HepG2 (cell line): ENCODE results near the gene RAMAC. TPM values are rescaled to one million over a fixed set of nuclear protein-coding genes. Genes with fewer than 3 reads are reported as not detected.

Experiments used
- CREB1 ChIP-seq, 2 experiments: fragments of 450-650 bp in 1 of 2; IDR thresholded peaks; 2 replicates each; pipeline ENCODE4 v1.6.1; 2016 to 2017; ENCODE audit warnings: control low read depth in 1 of 2, mild to moderate bottlenecking in 1 of 2, missing compliant biosample characterization in 1 of 2, missing genetic modification characterization in 1 of 2
- FOXA3 ChIP-seq: IDR thresholded peaks from 2 replicates; pipeline ENCODE4 v1.6.1; 2016; ENCODE audit warnings: missing genetic modification reagents, missing compliant biosample characterization
- NFYC ChIP-seq: IDR thresholded peaks from 2 replicates; pipeline ENCODE4 v1.6.1; 2016; ENCODE audit warnings: missing genetic modification reagents, missing compliant biosample characterization
- PHF21A ChIP-seq: sonication (generic); formaldehyde crosslinking; IDR thresholded peaks from 2 replicates; pipeline ENCODE4 v1.5.0; 2020; ENCODE audit warnings: mild to moderate bottlenecking, missing genetic modification reagents
- RCOR2 ChIP-seq: IDR thresholded peaks from 2 replicates; pipeline ENCODE4 v1.6.1; 2016; ENCODE audit warnings: missing biosample characterization, missing genetic modification reagents
- SIN3B ChIP-seq: fragments of 150-350 bp; IDR thresholded peaks from 2 replicates; pipeline ENCODE4 v1.6.1; 2014; ENCODE audit warnings: low read length
- TEAD3 ChIP-seq: optimal IDR thresholded peaks from 2 replicates; pipeline ENCODE3; 2016; ENCODE audit warnings: borderline replicate concordance
- TP53 ChIP-seq: sonication (generic); formaldehyde crosslinking; conservative IDR thresholded peaks from 2 replicates; pipeline ENCODE4 v1.4.0; 2020; ENCODE audit warnings: missing genetic modification reagents
- XBP1 ChIP-seq: sonication (generic); formaldehyde crosslinking; IDR thresholded peaks from 2 replicates; pipeline ENCODE4 v1.5.0; 2020; ENCODE audit warnings: missing genetic modification reagents
- ZMYM4 ChIP-seq: sonication (generic); formaldehyde crosslinking; IDR thresholded peaks from 2 replicates; pipeline ENCODE4 v1.8.1; 2023; ENCODE audit warnings: mild to moderate bottlenecking, missing genetic modification reagents
- ZNF564 ChIP-seq: sonication (generic); formaldehyde crosslinking; IDR thresholded peaks from 2 replicates; pipeline ENCODE4 v1.8.1; 2023; ENCODE audit warnings: mild to moderate bottlenecking, missing genetic modification reagents
- ZNF660 ChIP-seq: sonication (generic); formaldehyde crosslinking; IDR thresholded peaks from 2 replicates; pipeline ENCODE4 v1.5.1; 2020; ENCODE audit warnings: mild to moderate bottlenecking, low read depth, missing genetic modification reagents, borderline replicate concordance
- polyA plus RNA-seq, 8 experiments: library from polyadenylated mRNA; depleted of rRNA in 3 of 8; stranded (reverse) in 7 of 8; unstranded in 1 of 8; fragments of >200 nt; fragmentation: Illumina TruSeq in 4 of 8; extraction: Trizol in 4 of 8; gene quantifications; 2 replicates each; pipeline versions ENCODE4 v1.2.1 to v1.2.3, GENCODE V29; 2011 to 2016; ENCODE audit warnings: low read depth in 4 of 8, missing spikeins in 1 of 8, mixed read lengths in 1 of 8; ENCODE audit not compliant: insufficient read depth in 1 of 8
- total RNA-seq, 5 experiments: library from RNA; depleted of rRNA; stranded (reverse); fragments of >200 nt; fragmentation: Illumina TruSeq; extraction: Trizol; gene quantifications; 2 replicates each; pipeline ENCODE4 v1.2.3, GENCODE V29; 2016; ENCODE audit warnings: low read depth in 1 of 5
- TF ChIP-seq, protein P1 (sequence below): sonication (generic); formaldehyde crosslinking; IDR thresholded peaks from one replicate; pipeline ENCODE4 v1.5.1; 2020; ENCODE audit warnings: mild to moderate bottlenecking, missing genetic modification reagents; ENCODE audit errors: not compliant biosample characterization
- TF ChIP-seq, protein P2 (sequence below): sonication (generic); formaldehyde crosslinking; IDR thresholded peaks from 2 replicates; pipeline ENCODE4 v1.4.0; 2020; ENCODE audit warnings: missing genetic modification reagents
- TF ChIP-seq, protein P3 (sequence below): IDR thresholded peaks from 2 replicates; pipeline ENCODE4 v1.6.1; 2016; ENCODE audit warnings: low read depth, borderline replicate concordance
- TF ChIP-seq, protein P4 (sequence below): sonication (generic); formaldehyde crosslinking; IDR thresholded peaks from 2 replicates; pipeline ENCODE4 v1.5.1; 2020; ENCODE audit warnings: mild to moderate bottlenecking, moderate library complexity, missing genetic modification reagents
- TF ChIP-seq, protein P5 (sequence below): sonication (generic); formaldehyde crosslinking; IDR thresholded peaks from 2 replicates; pipeline ENCODE4 v1.5.0; 2020; ENCODE audit warnings: mild to moderate bottlenecking, missing genetic modification reagents, moderate library complexity

Gene RAMAC
- total and polyA plus RNA-seq, 2 of the 13 experiments (the other 11 are each of a cell fraction or from before 2014, with no cell fraction given), result 22.2 to 45.9 TPM

DNA sequence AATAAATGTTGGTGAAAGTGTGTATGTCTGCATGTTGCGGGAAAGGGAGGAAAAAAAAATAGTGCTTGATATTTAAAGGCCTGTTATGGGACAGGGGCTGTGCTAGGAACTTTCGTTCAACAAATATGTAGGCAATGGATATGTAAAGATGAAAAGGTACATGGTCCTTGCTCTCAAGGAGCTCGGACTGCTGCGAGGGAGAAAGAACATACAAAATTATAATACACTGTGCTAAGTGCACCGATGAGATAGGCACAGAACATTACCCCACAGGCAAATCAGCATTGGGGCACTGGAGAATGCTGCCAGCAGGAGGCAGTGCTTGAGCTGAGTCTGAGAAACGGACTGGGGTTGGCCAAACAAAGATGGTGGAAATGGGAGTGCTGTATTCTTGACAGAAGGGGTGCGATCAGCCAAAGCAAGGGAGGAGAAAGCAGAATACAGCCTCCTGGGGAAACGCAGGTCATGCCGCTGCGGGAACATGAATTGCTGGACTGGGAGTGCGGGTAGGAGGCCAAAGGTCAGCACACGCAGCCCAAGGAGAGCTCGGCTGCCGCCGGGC is 24.8 kb downstream of the RAMAC start (continued):
- TF ChIP-seq, protein P1, sequence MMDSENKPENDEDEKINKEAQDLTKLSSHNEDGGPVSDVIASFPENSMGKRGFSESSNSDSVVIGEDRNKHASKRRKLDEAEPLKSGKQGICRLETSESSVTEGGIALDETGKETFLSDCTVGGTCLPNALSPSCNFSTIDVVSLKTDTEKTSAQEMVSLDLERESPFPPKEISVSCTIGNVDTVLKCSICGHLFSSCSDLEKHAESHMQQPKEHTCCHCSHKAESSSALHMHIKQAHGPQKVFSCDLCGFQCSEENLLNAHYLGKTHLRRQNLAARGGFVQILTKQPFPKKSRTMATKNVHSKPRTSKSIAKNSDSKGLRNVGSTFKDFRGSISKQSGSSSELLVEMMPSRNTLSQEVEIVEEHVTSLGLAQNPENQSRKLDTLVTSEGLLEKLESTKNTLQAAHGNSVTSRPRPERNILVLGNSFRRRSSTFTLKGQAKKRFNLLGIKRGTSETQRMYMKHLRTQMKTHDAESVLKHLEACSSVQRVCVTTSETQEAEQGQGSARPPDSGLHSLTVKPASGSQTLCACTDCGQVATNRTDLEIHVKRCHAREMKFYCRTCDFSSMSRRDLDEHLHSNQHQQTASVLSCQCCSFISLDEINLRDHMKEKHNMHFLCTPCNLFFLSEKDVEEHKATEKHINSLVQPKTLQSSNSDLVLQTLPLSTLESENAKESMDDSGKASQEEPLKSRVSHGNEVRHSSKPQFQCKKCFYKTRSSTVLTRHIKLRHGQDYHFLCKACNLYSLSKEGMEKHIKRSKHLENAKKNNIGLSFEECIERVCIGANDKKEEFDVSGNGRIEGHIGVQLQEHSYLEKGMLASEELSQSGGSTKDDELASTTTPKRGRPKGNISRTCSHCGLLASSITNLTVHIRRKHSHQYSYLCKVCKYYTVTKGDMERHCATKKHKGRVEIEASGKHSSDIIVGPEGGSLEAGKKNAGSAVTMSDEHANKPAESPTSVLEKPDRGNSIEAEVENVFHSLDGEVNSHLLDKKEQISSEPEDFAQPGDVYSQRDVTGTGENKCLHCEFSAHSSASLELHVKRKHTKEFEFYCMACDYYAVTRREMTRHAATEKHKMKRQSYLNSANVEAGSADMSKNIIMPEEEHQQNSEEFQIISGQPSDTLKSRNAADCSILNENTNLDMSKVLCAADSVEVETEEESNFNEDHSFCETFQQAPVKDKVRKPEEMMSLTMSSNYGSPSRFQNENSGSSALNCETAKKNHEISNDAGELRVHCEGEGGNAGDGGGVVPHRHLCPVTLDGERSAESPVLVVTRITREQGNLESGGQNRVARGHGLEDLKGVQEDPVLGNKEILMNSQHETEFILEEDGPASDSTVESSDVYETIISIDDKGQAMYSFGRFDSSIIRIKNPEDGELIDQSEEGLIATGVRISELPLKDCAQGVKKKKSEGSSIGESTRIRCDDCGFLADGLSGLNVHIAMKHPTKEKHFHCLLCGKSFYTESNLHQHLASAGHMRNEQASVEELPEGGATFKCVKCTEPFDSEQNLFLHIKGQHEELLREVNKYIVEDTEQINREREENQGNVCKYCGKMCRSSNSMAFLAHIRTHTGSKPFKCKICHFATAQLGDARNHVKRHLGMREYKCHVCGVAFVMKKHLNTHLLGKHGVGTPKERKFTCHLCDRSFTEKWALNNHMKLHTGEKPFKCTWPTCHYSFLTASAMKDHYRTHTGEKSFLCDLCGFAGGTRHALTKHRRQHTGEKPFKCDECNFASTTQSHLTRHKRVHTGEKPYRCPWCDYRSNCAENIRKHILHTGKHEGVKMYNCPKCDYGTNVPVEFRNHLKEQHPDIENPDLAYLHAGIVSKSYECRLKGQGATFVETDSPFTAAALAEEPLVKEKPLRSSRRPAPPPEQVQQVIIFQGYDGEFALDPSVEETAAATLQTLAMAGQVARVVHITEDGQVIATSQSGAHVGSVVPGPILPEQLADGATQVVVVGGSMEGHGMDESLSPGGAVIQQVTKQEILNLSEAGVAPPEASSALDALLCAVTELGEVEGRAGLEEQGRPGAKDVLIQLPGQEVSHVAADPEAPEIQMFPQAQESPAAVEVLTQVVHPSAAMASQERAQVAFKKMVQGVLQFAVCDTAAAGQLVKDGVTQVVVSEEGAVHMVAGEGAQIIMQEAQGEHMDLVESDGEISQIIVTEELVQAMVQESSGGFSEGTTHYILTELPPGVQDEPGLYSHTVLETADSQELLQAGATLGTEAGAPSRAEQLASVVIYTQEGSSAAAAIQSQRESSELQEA (CRISPR knock-in tag), result no peak
- no peak for TF ChIP-seq ZNF660
- TF ChIP-seq NFYC (CRISPR knock-in tag), result no peak
- TF ChIP-seq, protein P2, sequence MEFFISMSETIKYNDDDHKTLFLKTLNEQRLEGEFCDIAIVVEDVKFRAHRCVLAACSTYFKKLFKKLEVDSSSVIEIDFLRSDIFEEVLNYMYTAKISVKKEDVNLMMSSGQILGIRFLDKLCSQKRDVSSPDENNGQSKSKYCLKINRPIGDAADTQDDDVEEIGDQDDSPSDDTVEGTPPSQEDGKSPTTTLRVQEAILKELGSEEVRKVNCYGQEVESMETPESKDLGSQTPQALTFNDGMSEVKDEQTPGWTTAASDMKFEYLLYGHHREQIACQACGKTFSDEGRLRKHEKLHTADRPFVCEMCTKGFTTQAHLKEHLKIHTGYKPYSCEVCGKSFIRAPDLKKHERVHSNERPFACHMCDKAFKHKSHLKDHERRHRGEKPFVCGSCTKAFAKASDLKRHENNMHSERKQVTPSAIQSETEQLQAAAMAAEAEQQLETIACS (CRISPR knock-in tag), result no peak
- no peak for TF ChIP-seq RCOR2 (CRISPR knock-in tag)
- TF ChIP-seq CREB1 (IDR thresholded peaks at IDR 0.05), result no peak
- no peak for TF ChIP-seq CREB1 (CRISPR knock-in tag; IDR thresholded peaks at IDR 0.05)
- no peak for TF ChIP-seq XBP1 (CRISPR knock-in tag)
- no peak for TF ChIP-seq PHF21A (CRISPR knock-in tag)
- TF ChIP-seq, protein P3, sequence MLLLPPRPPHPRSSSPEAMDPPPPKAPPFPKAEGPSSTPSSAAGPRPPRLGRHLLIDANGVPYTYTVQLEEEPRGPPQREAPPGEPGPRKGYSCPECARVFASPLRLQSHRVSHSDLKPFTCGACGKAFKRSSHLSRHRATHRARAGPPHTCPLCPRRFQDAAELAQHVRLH (CRISPR knock-in tag), result peak; percentile 47; the same call in 1 of the 2 replicates
- TF ChIP-seq SIN3B, result peak; percentile 58; the same call in 1 of the 2 replicates
- TF ChIP-seq, protein P4, sequence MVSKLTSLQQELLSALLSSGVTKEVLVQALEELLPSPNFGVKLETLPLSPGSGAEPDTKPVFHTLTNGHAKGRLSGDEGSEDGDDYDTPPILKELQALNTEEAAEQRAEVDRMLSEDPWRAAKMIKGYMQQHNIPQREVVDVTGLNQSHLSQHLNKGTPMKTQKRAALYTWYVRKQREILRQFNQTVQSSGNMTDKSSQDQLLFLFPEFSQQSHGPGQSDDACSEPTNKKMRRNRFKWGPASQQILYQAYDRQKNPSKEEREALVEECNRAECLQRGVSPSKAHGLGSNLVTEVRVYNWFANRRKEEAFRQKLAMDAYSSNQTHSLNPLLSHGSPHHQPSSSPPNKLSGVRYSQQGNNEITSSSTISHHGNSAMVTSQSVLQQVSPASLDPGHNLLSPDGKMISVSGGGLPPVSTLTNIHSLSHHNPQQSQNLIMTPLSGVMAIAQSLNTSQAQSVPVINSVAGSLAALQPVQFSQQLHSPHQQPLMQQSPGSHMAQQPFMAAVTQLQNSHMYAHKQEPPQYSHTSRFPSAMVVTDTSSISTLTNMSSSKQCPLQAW (CRISPR knock-in tag), result no peak
- TF ChIP-seq FOXA3 (CRISPR knock-in tag), result 0 out of 2 replicates have a peak, but pooled peaks have one; percentile 10
- TF ChIP-seq, protein P5, sequence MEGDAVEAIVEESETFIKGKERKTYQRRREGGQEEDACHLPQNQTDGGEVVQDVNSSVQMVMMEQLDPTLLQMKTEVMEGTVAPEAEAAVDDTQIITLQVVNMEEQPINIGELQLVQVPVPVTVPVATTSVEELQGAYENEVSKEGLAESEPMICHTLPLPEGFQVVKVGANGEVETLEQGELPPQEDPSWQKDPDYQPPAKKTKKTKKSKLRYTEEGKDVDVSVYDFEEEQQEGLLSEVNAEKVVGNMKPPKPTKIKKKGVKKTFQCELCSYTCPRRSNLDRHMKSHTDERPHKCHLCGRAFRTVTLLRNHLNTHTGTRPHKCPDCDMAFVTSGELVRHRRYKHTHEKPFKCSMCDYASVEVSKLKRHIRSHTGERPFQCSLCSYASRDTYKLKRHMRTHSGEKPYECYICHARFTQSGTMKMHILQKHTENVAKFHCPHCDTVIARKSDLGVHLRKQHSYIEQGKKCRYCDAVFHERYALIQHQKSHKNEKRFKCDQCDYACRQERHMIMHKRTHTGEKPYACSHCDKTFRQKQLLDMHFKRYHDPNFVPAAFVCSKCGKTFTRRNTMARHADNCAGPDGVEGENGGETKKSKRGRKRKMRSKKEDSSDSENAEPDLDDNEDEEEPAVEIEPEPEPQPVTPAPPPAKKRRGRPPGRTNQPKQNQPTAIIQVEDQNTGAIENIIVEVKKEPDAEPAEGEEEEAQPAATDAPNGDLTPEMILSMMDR (CRISPR knock-in tag), result peak; percentile 86
- TF ChIP-seq TEAD3, result peak; percentile 70
- TF ChIP-seq ZNF564 (CRISPR knock-in tag), result no peak
- TF ChIP-seq ZMYM4 (CRISPR knock-in tag), result peak; percentile 24; the same call in 1 of the 2 replicates
- no peak for TF ChIP-seq TP53
